ENCODE measurements around the gene ATP6V0A4. TPM values are rescaled to one million over a fixed set of nuclear protein-coding genes. Genes with fewer than 3 reads are reported as not detected.
A peak's percentile ranks its signal among the peaks of the same experiment; 100 is the strongest.

ATP6V0A4 gene
- polyA plus RNA-seq (2013, experiment 1 of 2) = 0.15 TPM
- 0.21 TPM for polyA plus RNA-seq (2013, experiment 2 of 2)

- Histone ChIP-seq H3K79me1 (ENCODE audit: low read length) (no peaks in the 10 kb centered on the region), H3K4ac (ENCODE audit: low read depth, low read length) (no peak within 1 kb of the TSS), H4K5ac (ENCODE audit: low read length) (no peak within 1 kb of the TSS), H3K4me1 (ENCODE audit: control insufficient read depth, low read depth, low read length) (peaks cover 2% of the 10 kb centered on the region), H2AK5ac (ENCODE audit: low read length) (no peak within 1 kb of the TSS), H3K36me3 (ENCODE audit: control insufficient read depth, insufficient read depth, low read length) (no peaks in the 10 kb centered on the region), H2BK5ac (ENCODE audit: low read length) (no peak within 1 kb of the TSS), H3K4me2 (ENCODE audit: low read length) (peak within 1 kb of the TSS; percentile 51), H3K9ac (ENCODE audit: low read length) (no peak within 1 kb of the TSS), H3K23ac (ENCODE audit: low read length) (peak within 1 kb of the TSS; percentile 24), H3K27ac (ENCODE audit: low read depth, low read length) (no peak within 1 kb of the TSS), H3K27me3 (ENCODE audit: insufficient read depth, low read length, poor library complexity) (no peaks in the 10 kb centered on the region), H2BK15ac (replicated peaks; ENCODE audit: low read depth) (no peak within 1 kb of the TSS), H3K56ac (ENCODE audit: low read length) (peak within 1 kb of the TSS; percentile 57), H3K4me3 (ENCODE audit: low read length) (no peak within 1 kb of the TSS), H2BK120ac (ENCODE audit: low read depth, low read length) (no peak within 1 kb of the TSS), H3K18ac (ENCODE audit: low read length) (no peak within 1 kb of the TSS), H4K8ac (ENCODE audit: low read depth, low read length) (no peak within 1 kb of the TSS), H3K79me2 (ENCODE audit: control insufficient read depth, insufficient read depth, low read length) (no peaks in the 10 kb centered on the region)
- peak; percentile 66 for DNase-seq
- no CpG with 5 or more reads among the region's 14 CpGs for WGBS (ENCODE audit: extremely low coverage, insufficient coverage, low lambda C conversion rate)
These were observed at the start of gene ATP6V0A4, which contains the start of gene TMEM213 for GRCh38 chr7:138797715-138798320. ATP6V0A4 (minus strand) TSS chr7:138798196; CDS start chr7:138771247, 26,949 bp downstream. TMEM213 (plus strand) TSS chr7:138797994; CDS start chr7:138798105, 111 bp downstream.

GRCh38 chr7:138845711-138846110 lies 47.7 kb upstream of the ATP6V0A4 start:
- no peak overlapping the region for H3K18ac ChIP-seq (ENCODE audit: low read length)

GRCh38 chr7:138843632-138844580 lies 45.9 kb upstream of the ATP6V0A4 start:
- H3K4me2 ChIP-seq (ENCODE audit: low read length) = no peak overlapping the region
- no peak overlapping the region for H3K4ac ChIP-seq (ENCODE audit: low read depth, low read length)
- no peak overlapping the region for H2AK5ac ChIP-seq (ENCODE audit: low read length)
- no peaks in the 10 kb centered on the region for H3K27me3 ChIP-seq (ENCODE audit: insufficient read depth, low read length, poor library complexity)
- no peak overlapping the region for H2BK15ac ChIP-seq (replicated peaks; ENCODE audit: low read depth)
- H2BK120ac ChIP-seq (ENCODE audit: low read depth, low read length) = no peak overlapping the region
- no peaks in the 10 kb centered on the region for H3K36me3 ChIP-seq (ENCODE audit: control insufficient read depth, insufficient read depth, low read length)
- no peak overlapping the region for H3K56ac ChIP-seq (ENCODE audit: low read length)
- no peak overlapping the region for H3K18ac ChIP-seq (ENCODE audit: low read length)
- no peaks in the 10 kb centered on the region for H3K79me1 ChIP-seq (ENCODE audit: low read length)
- no CpG with 5 or more reads among the region's 20 CpGs for WGBS (ENCODE audit: extremely low coverage, insufficient coverage, low lambda C conversion rate)
- no peak overlapping the region for H3K9ac ChIP-seq (ENCODE audit: low read length)
- H3K27ac ChIP-seq (ENCODE audit: low read depth, low read length) = no peak overlapping the region
- no peak overlapping the region for H3K23ac ChIP-seq (ENCODE audit: low read length)
- DNase-seq = peak; percentile 18
- H3K79me2 ChIP-seq (ENCODE audit: control insufficient read depth, insufficient read depth, low read length) = no peaks in the 10 kb centered on the region
- H4K8ac ChIP-seq (ENCODE audit: low read depth, low read length) = no peak overlapping the region
- no peak overlapping the region for H3K4me3 ChIP-seq (ENCODE audit: low read length)
- no peaks in the 10 kb centered on the region for H3K4me1 ChIP-seq (ENCODE audit: control insufficient read depth, low read depth, low read length)
- H2BK5ac ChIP-seq (ENCODE audit: low read length) = no peak overlapping the region
- H4K5ac ChIP-seq (ENCODE audit: low read length) = no peak overlapping the region

More at GRCh38 chr7:138845711-138846110, 47.7 kb upstream of the ATP6V0A4 start:
- Histone ChIP-seq H3K56ac (ENCODE audit: low read length) (no peak overlapping the region), H2BK120ac (ENCODE audit: low read depth, low read length) (no peak overlapping the region), H2BK5ac (ENCODE audit: low read length) (no peak overlapping the region), H3K4me2 (ENCODE audit: low read length) (no peak overlapping the region), H3K4me3 (ENCODE audit: low read length) (no peak overlapping the region), H3K4me1 (ENCODE audit: control insufficient read depth, low read depth, low read length) (no peaks in the 10 kb centered on the region), H4K8ac (ENCODE audit: low read depth, low read length) (no peak overlapping the region), H3K27me3 (ENCODE audit: insufficient read depth, low read length, poor library complexity) (no peaks in the 10 kb centered on the region), H3K27ac (ENCODE audit: low read depth, low read length) (no peak overlapping the region), H3K36me3 (ENCODE audit: control insufficient read depth, insufficient read depth, low read length) (peaks cover 1% of the 10 kb centered on the region), H2AK5ac (ENCODE audit: low read length) (no peak overlapping the region), H4K5ac (ENCODE audit: low read length) (no peak overlapping the region), H3K79me2 (ENCODE audit: control insufficient read depth, insufficient read depth, low read length) (no peaks in the 10 kb centered on the region), H3K79me1 (ENCODE audit: low read length) (no peaks in the 10 kb centered on the region), H3K4ac (ENCODE audit: low read depth, low read length) (no peak overlapping the region), H3K23ac (ENCODE audit: low read length) (no peak overlapping the region), H3K9ac (ENCODE audit: low read length) (no peak overlapping the region), H2BK15ac (replicated peaks; ENCODE audit: low read depth) (no peak overlapping the region)
- DNase-seq = no peak
- WGBS (ENCODE audit: extremely low coverage, insufficient coverage, low lambda C conversion rate) = no CpG with 5 or more reads among the region's 2 CpGs

GRCh38 chr7:138842111-138842510 lies 44.1 kb upstream of the ATP6V0A4 start:
- Histone ChIP-seq H3K9ac (ENCODE audit: low read length) (no peak overlapping the region), H3K4me1 (ENCODE audit: control insufficient read depth, low read depth, low read length) (no peaks in the 10 kb centered on the region), H3K4me3 (ENCODE audit: low read length) (no peak overlapping the region), H3K23ac (ENCODE audit: low read length) (no peak overlapping the region), H3K27me3 (ENCODE audit: insufficient read depth, low read length, poor library complexity) (no peaks in the 10 kb centered on the region), H2AK5ac (ENCODE audit: low read length) (no peak overlapping the region), H2BK15ac (replicated peaks; ENCODE audit: low read depth) (no peak overlapping the region), H2BK120ac (ENCODE audit: low read depth, low read length) (no peak overlapping the region), H4K8ac (ENCODE audit: low read depth, low read length) (no peak overlapping the region), H3K4me2 (ENCODE audit: low read length) (no peak overlapping the region), H3K18ac (ENCODE audit: low read length) (no peak overlapping the region), H3K79me2 (ENCODE audit: control insufficient read depth, insufficient read depth, low read length) (no peaks in the 10 kb centered on the region), H3K4ac (ENCODE audit: low read depth, low read length) (no peak overlapping the region), H3K36me3 (ENCODE audit: control insufficient read depth, insufficient read depth, low read length) (no peaks in the 10 kb centered on the region), H3K56ac (ENCODE audit: low read length) (peak overlapping the region; percentile 37), H3K79me1 (ENCODE audit: low read length) (no peaks in the 10 kb centered on the region), H3K27ac (ENCODE audit: low read depth, low read length) (no peak overlapping the region), H4K5ac (ENCODE audit: low read length) (no peak overlapping the region), H2BK5ac (ENCODE audit: low read length) (no peak overlapping the region)
- no CpG with 5 or more reads among the region's 12 CpGs for WGBS (ENCODE audit: extremely low coverage, insufficient coverage, low lambda C conversion rate)
- peak; percentile 83 for DNase-seq

GRCh38 chr7:138838166-138838565 lies 40.2 kb upstream of the ATP6V0A4 start:
- no CpG with 5 or more reads among the region's 9 CpGs for WGBS (ENCODE audit: extremely low coverage, insufficient coverage, low lambda C conversion rate)
- no peak overlapping the region for H3K23ac ChIP-seq (ENCODE audit: low read length)
- H4K5ac ChIP-seq (ENCODE audit: low read length) = no peak overlapping the region
- no peaks in the 10 kb centered on the region for H3K4me1 ChIP-seq (ENCODE audit: control insufficient read depth, low read depth, low read length)
- H4K8ac ChIP-seq (ENCODE audit: low read depth, low read length) = no peak overlapping the region
- no peak overlapping the region for H3K4ac ChIP-seq (ENCODE audit: low read depth, low read length)
- H2BK120ac ChIP-seq (ENCODE audit: low read depth, low read length) = no peak overlapping the region
- H3K27ac ChIP-seq (ENCODE audit: low read depth, low read length) = no peak overlapping the region
- no peak overlapping the region for H3K9ac ChIP-seq (ENCODE audit: low read length)
- H3K27me3 ChIP-seq (ENCODE audit: insufficient read depth, low read length, poor library complexity) = no peaks in the 10 kb centered on the region
- no peaks in the 10 kb centered on the region for H3K79me1 ChIP-seq (ENCODE audit: low read length)
- H2BK5ac ChIP-seq (ENCODE audit: low read length) = no peak overlapping the region
- H2BK15ac ChIP-seq (replicated peaks; ENCODE audit: low read depth) = no peak overlapping the region
- no peak overlapping the region for H3K56ac ChIP-seq (ENCODE audit: low read length)
- H2AK5ac ChIP-seq (ENCODE audit: low read length) = no peak overlapping the region
- H3K79me2 ChIP-seq (ENCODE audit: control insufficient read depth, insufficient read depth, low read length) = no peaks in the 10 kb centered on the region
- H3K4me2 ChIP-seq (ENCODE audit: low read length) = no peak overlapping the region
- H3K36me3 ChIP-seq (ENCODE audit: control insufficient read depth, insufficient read depth, low read length) = no peaks in the 10 kb centered on the region
- H3K4me3 ChIP-seq (ENCODE audit: low read length) = no peak overlapping the region
- H3K18ac ChIP-seq (ENCODE audit: low read length) = no peak overlapping the region
- DNase-seq = peak; percentile 22

Data from mesendoderm (in vitro differentiated cells).